ENCODE data around the gene SETD1B.

The SETD1B gene

DNA sequence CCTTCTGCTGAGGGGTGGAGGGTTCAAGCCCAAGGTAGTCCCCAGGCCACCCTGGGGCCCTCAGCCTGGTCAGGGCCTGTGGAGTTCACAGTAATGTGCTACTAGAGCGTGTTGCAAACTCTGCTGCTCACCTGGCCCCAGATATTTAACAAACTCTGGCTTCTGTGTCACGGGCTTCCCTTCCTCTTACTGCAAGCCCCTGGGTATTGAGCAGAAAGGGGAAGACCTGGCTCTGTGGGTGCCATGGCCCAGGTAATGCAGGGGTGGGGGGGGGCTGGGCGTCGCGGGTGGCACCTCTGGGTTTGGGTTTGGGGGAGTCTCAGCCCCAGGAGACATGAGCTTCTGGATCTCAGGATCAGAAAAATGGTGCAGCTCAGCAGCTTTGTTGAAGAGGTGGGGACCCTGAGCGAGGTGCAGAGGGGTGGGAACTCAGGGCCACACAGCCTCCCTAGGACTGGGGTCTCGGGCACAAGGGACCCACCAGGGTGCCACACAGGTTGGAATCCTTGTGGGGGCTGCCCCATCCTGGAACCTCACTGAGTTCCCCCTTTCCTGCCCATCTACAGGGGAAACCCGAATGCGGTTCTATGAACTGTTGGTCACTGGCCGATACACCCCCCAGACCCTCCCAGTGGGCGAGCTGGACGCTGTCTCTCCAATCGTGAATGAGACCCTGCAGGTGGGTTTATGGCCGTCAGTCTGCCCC is 4.0 kb downstream of the SETD1B start:
- DNase-seq (ENCODE audit: low read depth in 2 of 2), result no peak

DNA sequence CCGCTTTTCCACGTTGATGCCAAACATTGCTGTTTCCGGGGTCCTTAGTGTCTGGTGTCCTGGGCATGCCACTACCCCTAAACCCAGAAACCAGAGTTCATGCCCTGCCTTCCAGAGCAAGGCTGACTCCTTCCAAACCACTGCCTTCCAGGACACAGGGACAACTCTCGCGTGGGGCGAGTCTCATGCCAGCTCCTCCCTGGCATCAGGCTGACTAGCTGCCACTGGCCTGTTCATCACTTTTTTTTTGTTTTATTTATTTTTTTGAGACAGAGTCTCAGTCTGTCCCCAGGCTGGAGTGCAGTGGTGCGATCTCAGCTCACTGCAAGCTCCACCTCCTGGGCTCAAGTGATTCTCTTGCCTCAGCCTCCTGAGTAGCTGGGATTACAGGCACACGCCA is 4.8 kb downstream of the SETD1B start:
- no peak for DNase-seq (ENCODE audit: low read depth in 2 of 2)

DNA sequence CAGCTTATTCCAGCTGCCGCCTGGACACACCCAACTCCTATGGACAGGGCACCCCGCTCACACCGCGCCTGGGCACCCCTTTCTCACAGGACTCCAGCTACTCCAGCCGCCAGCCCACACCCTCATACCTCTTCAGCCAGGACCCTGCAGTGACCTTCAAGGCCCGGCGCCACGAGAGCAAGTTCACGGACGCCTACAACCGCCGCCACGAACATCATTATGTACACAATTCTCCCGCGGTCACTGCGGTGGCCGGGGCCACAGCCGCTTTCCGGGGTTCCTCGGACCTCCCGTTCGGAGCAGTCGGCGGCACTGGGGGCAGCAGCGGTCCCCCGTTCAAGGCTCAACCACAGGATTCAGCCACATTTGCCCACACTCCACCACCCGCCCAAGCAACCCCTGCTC is 5.9 kb downstream of the SETD1B start:
- DNase-seq (ENCODE audit: low read depth in 2 of 2), result no peak

DNA sequence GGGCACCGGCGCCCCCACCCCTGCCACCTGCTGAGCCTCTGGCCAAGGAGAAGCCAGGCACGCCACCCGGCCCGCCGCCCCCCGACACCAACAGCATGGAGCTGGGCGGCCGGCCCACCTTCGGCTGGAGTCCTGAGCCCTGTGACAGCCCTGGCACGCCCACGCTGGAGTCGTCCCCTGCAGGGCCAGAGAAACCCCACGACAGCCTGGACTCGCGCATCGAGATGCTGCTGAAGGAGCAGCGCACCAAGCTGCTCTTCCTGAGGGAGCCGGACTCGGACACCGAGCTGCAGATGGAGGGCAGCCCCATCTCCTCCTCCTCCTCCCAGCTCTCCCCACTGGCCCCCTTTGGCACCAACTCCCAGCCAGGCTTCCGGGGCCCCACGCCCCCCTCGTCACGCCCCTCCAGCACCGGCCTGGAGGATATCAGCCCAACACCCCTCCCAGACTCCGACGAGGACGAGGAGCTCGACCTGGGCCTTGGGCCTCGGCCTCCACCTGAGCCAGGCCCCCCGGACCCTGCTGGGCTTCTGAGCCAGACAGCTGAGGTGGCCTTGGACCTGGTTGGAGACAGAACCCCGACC is 6.5 kb downstream of the SETD1B start:
- DNase-seq (ENCODE audit: low read depth in 2 of 2), result no peak

DNA sequence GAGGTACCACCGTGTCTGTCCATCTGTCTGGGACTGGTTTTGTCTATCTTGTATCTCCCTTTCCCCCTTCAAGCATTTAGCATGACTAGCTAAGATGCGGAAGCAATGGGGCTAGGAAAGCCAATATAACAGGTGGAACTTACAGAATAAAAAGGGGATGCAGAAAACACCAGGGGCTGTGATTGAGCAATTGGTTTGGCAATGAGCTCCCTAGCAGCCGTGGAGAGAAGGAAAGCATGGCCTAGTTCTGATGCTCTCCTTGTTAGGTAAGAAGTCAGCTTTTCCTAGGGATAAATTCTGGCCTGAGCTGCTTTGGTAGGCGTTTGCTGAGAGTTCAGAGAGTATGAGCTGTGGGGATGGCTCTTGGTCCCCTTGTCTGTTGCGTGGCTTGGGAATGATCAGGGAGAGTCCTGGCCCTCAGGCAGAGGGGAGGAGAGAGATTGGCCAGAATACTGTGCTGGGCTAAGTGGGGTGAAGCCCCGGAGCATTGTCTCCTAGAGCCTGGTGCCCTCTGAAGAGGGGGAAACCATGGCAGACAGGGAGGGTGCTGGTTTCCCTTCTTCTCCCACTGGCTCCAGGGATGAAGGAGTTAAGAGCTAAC is 7.1 kb downstream of the SETD1B start:
- no peak for DNase-seq (ENCODE audit: low read depth in 2 of 2)

DNA sequence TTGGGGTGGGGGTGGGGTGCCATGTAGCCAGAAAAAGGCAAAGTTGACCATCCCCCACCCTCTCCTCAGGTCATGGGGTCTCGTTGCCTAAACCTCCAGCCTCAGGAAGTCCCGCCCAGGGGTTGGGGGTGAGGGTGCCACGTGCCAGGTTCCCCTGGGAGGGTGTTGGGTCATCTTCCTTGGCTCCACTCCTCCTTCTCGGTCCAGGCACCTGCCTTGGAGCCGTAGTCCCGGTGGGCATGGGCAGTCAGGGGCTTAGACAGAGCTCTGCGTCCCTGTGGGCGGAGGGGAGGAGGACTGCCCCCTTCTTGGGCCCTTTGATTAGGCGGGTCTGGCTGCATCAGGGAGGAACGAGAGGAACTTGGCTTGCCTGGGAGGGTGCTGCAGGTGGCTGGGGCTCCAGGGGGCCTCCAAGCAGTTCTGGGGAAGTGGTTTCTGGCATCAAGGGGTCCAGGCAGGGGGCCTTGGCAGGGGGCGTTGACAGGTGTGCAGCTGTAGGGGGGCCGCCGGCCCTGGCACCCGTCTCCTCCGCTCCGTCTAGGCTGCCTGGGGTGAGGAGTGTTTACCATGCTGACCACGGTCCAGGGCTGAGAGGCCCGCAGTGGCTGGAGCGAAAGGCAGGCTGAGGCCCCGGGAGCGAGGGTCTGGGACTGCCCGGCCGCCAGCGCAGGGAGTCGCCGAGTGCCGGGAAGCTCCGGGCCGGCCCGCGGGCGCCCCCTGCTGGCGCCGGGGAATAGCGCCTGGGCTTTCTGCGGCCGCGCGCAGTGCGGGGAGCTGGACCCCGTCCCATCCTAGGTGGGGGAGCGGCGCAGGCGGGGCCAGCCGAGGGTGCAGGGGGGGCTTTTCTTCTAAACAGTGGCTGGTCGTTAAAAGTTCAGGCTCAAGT is 7.9 kb downstream of the SETD1B start:
- no peak for DNase-seq (ENCODE audit: low read depth in 2 of 2)

DNA sequence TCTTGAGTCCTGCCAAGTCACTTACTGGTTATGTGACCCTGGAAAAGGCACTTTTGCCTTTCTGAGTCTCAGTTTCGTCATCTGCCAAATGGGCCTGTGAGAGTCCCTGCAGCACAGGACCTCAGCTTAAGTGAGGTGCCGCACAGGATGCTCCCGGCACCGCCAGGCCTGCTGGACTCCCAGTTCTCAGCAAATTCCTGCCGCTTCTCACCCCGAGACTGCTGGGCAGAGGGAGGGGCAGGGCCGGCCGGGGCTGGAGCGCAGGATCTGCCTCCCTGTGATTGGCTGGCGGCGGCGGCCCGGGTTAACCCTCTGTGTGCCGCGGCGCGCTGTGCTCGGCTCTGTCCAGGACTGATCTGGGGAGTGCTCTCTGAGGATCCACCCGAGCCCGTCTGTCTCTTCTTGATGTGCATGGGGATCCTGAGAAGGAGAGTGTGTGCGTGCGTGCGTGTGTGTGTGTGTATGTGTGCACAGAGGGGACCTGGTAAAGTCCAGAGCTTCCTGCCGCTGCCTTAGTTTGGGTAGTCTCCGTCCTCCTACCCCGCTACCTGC is 8.6 kb downstream of the SETD1B start:
- no peak for DNase-seq (ENCODE audit: low read depth in 2 of 2)

DNA sequence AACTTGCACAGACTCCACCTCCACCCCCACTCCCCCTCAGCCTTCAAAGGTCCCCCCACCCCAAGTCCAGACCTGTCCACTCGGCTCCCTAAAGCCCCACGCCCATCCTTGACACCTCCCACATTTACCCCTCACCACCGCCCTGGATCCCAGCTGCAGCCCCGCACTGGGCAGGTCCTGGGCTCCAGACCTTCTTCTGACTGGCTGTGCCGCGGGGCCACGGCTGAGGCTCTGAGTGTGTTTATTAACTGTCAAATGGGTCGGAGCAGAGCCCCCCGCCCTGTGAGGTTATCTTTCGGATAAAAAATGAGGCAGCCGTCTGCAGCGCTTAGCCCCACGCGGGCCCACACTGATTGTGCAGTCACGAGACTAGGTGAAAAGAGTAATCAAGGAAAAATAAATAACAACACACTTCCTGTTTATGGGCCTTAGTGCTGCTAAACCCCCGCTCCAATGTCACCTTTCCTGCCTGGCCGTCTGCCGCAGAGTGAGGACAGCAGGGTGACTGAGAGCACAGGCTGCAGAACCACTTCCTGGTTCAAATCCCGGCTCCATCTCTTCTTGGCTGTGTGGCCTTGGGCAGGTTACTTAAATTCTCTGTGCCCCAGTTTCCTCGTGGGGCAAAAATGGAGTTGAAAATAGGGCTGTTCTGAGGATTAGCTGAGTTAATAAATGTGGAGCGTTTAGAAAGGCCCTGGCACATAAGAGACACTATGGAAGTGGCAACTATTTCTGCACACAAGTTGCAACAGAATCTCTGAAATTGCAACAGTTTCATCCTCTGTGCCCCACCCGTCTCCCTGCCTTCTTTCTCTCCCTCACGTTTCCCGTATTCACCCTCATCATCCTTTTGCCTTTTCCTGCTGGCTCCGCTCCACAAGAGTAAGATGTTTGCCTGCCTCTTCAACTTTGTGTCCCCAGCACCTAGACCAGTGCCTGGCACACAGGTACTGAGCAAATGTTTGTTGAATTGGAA is 9.4 kb downstream of the SETD1B start:
- DNase-seq (ENCODE audit: low read depth in 2 of 2), result no peak

DNA sequence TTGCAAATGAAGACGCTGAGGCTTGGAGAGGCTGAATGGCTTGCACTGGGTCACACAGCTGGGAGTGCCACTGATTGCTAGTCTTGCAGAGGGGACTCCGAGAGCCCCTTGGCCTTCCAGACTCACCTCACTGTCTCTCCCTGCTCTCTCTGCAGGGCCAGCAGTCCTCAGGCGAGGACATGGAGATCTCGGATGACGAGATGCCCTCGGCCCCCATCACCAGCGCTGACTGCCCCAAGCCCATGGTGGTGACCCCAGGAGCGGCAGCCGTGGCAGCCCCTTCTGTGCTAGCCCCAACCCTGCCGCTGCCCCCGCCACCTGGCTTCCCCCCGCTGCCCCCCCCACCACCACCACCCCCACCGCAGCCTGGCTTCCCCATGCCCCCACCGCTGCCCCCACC is 10.1 kb downstream of the SETD1B start:
- no peak for DNase-seq (ENCODE audit: low read depth in 2 of 2)

DNA sequence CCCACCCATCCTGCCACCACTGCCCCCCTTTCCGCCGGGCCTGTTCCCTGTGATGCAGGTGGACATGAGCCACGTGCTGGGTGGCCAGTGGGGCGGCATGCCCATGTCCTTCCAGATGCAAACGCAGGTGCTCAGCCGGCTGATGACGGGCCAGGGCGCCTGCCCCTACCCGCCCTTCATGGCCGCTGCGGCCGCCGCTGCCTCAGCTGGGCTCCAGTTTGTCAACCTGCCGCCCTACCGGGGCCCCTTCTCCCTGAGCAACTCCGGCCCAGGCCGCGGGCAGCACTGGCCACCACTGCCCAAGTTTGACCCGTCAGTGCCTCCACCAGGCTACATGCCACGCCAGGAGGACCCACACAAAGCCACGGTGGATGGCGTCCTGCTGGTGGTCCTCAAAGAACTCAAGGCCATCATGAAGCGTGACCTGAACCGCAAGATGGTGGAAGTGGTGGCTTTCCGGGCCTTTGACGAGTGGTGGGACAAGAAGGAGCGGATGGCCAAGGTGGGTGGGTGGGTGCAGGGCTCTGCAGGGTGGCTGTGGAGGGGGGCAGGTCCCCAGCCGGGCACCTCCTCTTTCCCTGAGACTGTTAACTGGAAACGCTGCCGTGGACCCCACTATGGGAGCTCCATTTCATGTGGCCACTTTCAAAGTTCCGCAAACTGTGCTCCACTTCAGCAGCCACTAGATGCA is 10.8 kb downstream of the SETD1B start:
- no peak for DNase-seq (ENCODE audit: low read depth in 2 of 2)

DNA sequence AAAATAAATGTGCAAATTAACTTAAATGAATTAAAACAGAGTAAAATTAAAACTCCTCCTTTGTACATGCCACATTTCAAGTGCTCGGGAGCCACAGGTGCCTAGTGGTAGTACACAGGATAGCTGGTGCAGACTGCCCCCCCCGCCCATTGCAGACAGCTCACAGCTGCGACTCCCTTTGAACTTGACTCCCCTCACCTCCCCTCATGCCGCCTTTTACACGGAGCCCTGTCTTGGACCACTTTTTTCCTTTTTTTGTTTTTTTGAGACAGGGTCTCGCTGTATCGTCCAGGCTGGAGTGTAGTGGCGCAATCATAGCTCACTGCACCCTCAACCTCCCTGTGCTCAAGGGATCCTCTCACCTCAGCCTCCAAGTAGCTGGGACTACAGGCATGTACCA is 11.5 kb downstream of the SETD1B start:
- no peak for DNase-seq (ENCODE audit: low read depth in 2 of 2)

DNA sequence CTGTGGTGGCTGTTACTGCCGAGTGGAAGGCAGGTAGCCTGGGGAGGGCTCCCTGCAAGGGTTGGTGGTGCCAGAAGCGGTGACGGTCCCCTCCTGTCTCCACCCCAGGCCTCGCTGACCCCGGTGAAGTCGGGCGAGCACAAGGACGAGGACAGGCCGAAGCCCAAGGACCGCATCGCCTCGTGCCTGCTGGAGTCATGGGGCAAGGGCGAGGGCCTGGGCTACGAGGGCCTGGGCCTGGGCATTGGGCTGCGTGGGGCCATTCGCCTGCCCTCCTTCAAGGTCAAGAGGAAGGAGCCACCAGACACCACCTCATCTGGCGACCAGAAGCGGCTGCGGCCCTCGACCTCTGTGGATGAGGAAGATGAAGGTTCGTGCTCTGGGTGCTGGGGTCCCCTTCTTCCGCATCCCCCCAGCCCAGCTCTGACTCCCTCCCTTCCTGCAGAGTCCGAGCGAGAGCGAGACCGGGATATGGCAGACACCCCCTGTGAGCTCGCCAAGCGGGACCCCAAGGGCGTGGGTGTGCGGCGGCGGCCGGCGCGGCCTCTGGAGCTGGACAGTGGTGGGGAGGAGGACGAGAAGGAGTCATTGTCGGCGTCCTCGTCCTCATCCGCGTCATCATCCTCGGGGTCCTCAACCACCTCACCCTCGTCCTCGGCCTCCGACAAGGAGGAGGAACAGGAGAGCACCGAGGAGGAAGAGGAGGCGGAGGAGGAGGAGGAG is 13.3 kb downstream of the SETD1B start:
- no peak for DNase-seq (ENCODE audit: low read depth in 2 of 2)

DNA sequence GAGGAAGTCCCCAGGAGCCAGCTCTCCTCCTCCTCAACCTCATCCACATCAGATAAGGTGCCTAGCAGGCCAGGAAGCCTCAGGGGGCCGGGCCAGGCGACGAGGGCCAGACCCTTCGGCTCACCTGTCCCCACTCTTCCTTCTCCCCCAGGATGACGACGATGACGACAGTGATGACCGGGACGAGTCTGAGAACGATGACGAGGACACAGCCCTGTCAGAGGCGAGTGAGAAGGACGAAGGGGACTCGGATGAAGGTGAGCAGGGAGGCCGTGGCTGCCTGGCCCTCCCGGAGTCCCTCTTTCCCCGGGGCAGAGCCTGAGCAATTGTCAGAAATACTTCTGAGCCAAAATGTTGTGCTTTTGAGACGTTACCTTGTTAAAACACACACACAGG is 13.8 kb downstream of the SETD1B start:
- no peak for DNase-seq (ENCODE audit: low read depth in 2 of 2)

DNA sequence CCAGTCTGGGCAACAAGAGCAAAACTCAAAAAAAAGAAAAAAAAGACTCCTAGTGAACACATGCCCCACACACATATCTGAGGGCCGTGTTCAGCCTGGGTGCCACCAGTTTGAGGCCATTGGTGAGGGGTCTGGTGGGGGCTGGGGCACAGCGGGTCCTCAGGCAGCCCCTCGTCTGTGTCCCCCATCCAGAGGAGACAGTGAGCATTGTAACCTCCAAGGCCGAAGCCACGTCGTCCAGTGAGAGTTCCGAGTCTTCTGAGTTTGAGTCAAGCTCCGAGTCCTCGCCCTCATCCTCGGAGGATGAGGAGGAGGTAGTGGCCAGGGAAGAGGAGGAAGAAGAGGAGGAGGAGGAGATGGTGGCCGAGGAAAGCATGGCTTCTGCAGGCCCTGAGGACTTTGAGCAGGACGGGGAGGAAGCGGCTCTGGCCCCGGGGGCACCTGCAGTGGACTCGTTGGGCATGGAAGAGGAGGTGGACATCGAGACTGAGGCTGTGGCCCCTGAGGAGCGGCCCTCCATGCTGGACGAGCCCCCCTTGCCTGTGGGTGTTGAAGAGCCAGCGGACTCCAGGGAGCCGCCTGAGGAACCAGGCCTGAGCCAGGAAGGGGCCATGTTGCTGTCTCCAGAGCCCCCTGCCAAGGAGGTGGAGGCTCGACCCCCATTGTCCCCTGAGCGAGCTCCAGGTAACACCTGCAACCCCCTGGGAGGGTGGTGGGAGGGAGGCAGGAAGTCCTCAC is 15.6 kb downstream of the SETD1B start:
- DNase-seq (ENCODE audit: low read depth in 2 of 2), result no peak

DNA sequence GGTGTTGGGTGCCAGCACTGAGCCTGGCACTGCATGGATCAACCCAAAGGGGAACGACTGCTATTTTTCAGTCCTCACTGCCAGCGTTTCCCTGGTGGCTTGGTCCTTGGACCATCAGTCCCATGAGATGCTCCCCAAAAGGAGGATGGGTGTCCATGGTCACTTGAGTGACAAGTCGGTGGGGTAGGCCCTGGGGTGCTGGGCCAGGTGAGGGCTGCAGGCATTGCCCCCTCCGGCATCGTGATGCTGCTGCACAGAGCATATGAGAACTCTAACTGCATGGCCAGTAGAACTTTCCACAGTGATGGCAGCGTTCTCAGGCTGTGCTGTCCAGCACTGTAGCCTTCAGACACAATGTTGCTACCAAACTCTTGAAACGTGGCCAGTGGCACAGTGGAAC is 16.2 kb downstream of the SETD1B start:
- DNase-seq (ENCODE audit: low read depth in 2 of 2), result no peak

DNA sequence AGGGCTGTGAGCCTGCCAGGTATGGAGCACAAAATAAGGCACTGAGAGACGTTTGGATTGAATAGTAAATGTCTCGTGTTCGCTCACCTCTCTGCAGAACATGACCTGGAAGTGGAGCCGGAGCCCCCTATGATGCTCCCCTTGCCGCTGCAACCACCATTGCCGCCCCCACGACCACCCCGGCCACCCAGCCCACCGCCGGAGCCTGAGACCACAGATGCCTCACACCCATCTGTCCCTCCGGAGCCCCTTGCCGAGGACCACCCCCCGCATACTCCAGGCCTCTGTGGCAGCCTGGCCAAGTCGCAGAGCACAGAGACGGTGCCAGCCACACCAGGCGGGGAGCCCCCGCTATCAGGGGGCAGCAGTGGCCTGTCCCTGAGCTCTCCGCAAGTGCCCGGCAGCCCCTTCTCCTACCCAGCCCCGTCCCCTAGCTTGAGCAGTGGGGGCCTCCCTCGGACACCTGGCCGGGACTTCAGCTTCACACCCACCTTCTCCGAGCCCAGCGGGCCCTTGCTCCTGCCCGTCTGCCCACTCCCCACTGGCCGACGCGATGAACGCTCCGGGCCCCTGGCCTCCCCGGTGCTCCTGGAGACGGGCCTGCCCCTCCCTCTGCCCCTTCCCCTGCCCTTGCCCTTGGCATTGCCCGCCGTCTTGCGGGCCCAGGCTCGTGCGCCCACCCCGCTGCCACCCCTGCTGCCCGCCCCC is 18.7 kb downstream of the SETD1B start:
- no peak for DNase-seq (ENCODE audit: low read depth in 2 of 2)

DNA sequence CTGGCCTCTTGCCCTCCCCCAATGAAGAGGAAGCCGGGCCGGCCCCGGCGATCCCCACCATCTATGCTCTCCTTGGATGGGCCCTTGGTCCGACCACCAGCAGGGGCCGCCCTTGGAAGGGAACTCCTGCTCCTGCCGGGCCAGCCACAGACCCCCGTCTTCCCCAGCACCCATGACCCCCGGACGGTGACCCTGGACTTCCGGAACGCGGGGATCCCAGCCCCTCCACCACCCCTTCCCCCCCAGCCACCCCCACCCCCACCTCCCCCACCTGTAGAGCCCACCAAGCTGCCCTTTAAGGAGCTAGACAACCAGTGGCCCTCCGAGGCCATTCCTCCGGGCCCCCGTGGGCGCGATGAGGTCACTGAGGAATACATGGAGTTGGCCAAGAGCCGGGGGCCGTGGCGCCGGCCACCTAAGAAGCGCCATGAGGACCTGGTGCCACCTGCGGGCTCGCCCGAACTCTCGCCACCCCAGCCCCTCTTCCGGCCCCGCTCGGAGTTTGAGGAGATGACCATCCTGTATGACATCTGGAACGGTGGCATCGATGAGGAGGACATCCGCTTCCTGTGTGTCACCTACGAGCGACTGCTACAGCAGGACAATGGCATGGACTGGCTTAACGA is 19.4 kb downstream of the SETD1B start:
- no peak for DNase-seq (ENCODE audit: low read depth in 2 of 2)

DNA sequence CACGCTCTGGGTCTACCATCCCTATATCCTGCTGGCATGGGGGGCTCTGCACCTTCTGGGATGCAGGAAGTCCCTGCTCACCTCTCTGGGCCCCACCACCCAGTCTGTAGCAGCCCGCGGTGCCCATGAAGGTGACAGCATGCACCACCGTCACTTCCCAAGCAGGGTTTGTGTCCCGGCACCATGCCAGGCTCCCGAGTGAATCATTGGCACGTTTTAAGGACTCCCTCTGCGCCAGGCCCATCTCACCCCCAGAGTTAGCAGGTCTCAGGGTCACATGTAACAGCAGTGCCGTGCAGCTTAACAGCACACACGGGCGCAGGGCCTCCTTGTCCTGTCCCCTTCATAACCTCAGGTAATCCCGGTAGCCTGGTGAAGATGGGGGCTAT is 19.9 kb downstream of the SETD1B start:
- DNase-seq (ENCODE audit: low read depth in 2 of 2), result no peak

Measured in stimulated activated CD8-positive, alpha-beta memory T cell treated with anti-CD3 and anti-CD28 coated beads, Interleukin-2, amount 100 ng/mL, for 1 hour (primary cell).